H1 (cell line): ENCODE data around the gene CAPN2. TPM values are rescaled to one million over a fixed set of nuclear protein-coding genes. Genes with fewer than 3 reads are reported as not detected.

ENCODE experiments used
- CTCF ChIA-PET: fragments of 300-600 bp; sonication (Branson Sonifier 250); formaldehyde crosslinking; loops from one replicate; lab custom pipeline; 2021; ENCODE audit not compliant: partially characterized antibody; lab: Charles Lee
- POLR2A ChIA-PET: fragments of 300-600 bp; sonication (Branson Sonifier 250); formaldehyde crosslinking; loops from one replicate; lab custom pipeline; 2021; ENCODE audit warnings: inconsistent platforms; ENCODE audit not compliant: partially characterized antibody; lab: Charles Lee
- DNase-seq, 2 experiments: peaks; one replicate each; pipeline versions ENCODE4 v3.0.0 to v3.0.0-alpha.2; 2010 to 2022; ENCODE audit warnings: low spot score in 2 of 2, low read depth in 1 of 2, mixed read lengths in 1 of 2
- FAIRE-seq: peaks from 2 replicates; lab custom pipeline; 2011; peaks lifted over from hg19 to GRCh38; lab: Jason Lieb, UNC
- H2AFZ ChIP-seq: 2 replicates; pipeline ENCODE4 v1.8.1; 2012; ENCODE audit warnings: low read length, inconsistent platforms
- H2AK5ac ChIP-seq: 2 replicates; pipeline ENCODE4 v1.6.1; 2013; ENCODE audit warnings: low read depth, low read length
- H2BK120ac ChIP-seq: replicated peaks from 2 replicates; pipeline ENCODE3; 2013; ENCODE audit warnings: low read depth, low read length, inconsistent platforms
- H2BK12ac ChIP-seq: 2 replicates; pipeline ENCODE4 v1.6.1; 2013; ENCODE audit warnings: low read depth, low read length
- H2BK15ac ChIP-seq: 2 replicates; pipeline ENCODE4 v1.6.1; 2013; ENCODE audit warnings: low read length
- H2BK20ac ChIP-seq: 2 replicates; pipeline ENCODE4 v1.6.1; 2013; ENCODE audit warnings: low read length
- H2BK5ac ChIP-seq: 2 replicates; pipeline ENCODE4 v1.6.1; 2013; ENCODE audit warnings: low read depth, low read length
- H3K14ac ChIP-seq: 2 replicates; pipeline ENCODE4 v1.6.1; 2013; ENCODE audit warnings: inconsistent platforms; ENCODE audit not compliant: insufficient read length
- H3K18ac ChIP-seq: 2 replicates; pipeline ENCODE4 v1.6.1; 2013; ENCODE audit warnings: low read length; ENCODE audit errors: extremely low read depth
- H3K23ac ChIP-seq: 2 replicates; pipeline ENCODE4 v1.6.1; 2013; ENCODE audit warnings: inconsistent platforms; ENCODE audit not compliant: insufficient read length
- H3K23me2 ChIP-seq: 2 replicates; pipeline ENCODE4 v1.6.1; 2013; ENCODE audit warnings: low read depth, low read length
- H3K27ac ChIP-seq: 2 replicates; pipeline ENCODE4 v1.6.1; 2011; ENCODE audit warnings: low read depth, low read length, inconsistent platforms
- H3K27me3 ChIP-seq, 4 experiments: replicated peaks in 1 of 4; 1 replicate in 1 of 4; 2 replicates in 3 of 4; pipeline versions ENCODE4 v1.6.1 to v1.8.1; 2011 to 2013; ENCODE audit warnings: low read length in 3 of 4, mild to moderate bottlenecking in 3 of 4, inconsistent platforms in 2 of 4, mixed read lengths in 2 of 4, moderate library complexity in 1 of 4; ENCODE audit not compliant: control insufficient read depth in 3 of 4, insufficient read depth in 3 of 4; ENCODE audit errors: extremely low read depth in 1 of 4
- H3K36me3 ChIP-seq, 4 experiments: 2 replicates each; pipeline versions ENCODE4 v1.6.1 to v1.8.1; 2011 to 2013; ENCODE audit warnings: mild to moderate bottlenecking in 4 of 4, low read length in 3 of 4, moderate library complexity in 2 of 4, control low read depth in 1 of 4, inconsistent platforms in 1 of 4; ENCODE audit not compliant: insufficient read depth in 4 of 4, control insufficient read depth in 2 of 4
- H3K4ac ChIP-seq: replicated peaks from 2 replicates; pipeline ENCODE3; 2013; ENCODE audit warnings: low read length, low read depth, mixed read lengths, inconsistent platforms; ENCODE audit not compliant: insufficient read length
- H3K4me1 ChIP-seq, 4 experiments: replicated peaks in 1 of 4; 1 replicate in 1 of 4; 2 replicates in 3 of 4; pipeline versions ENCODE4 v1.6.1 to v1.8.1; 2011 to 2013; ENCODE audit warnings: low read length in 3 of 4, inconsistent platforms in 2 of 4, mixed read lengths in 1 of 4; ENCODE audit not compliant: insufficient read depth in 4 of 4, control insufficient read depth in 3 of 4
- H3K4me2 ChIP-seq, 2 experiments: 2 replicates each; pipeline versions ENCODE4 v1.6.1 to v1.8.1; 2011 to 2013; ENCODE audit warnings: low read depth in 2 of 2, low read length in 2 of 2, control low read depth in 1 of 2, inconsistent platforms in 1 of 2, mild to moderate bottlenecking in 1 of 2; ENCODE audit not compliant: insufficient read depth in 1 of 2
- H3K4me3 ChIP-seq, 4 experiments: fragments of 200-600, 300-600 bp in 1 of 4; sonication (generic), shearing (Covaris generic), sonication (Bioruptor Twin) in 1 of 4; 2 replicates each; pipeline versions ENCODE4 v1.5.1 to v1.8.1; 2011 to 2016; ENCODE audit warnings: low read length in 4 of 4, low read depth in 3 of 4, control low read depth in 2 of 4, inconsistent platforms in 2 of 4, mild to moderate bottlenecking in 2 of 4, mixed read lengths in 1 of 4, moderate library complexity in 1 of 4; ENCODE audit not compliant: insufficient read depth in 2 of 4; ENCODE audit errors: extremely low read depth in 1 of 4
- H3K56ac ChIP-seq: replicated peaks from 2 replicates; pipeline ENCODE3; 2013; ENCODE audit warnings: low read depth, mild to moderate bottlenecking, mixed read lengths, low read length, inconsistent platforms; ENCODE audit not compliant: insufficient read length
- H3K79me1 ChIP-seq: 2 replicates; pipeline ENCODE4 v1.6.1; 2013; ENCODE audit warnings: low read depth, low read length, control low read depth
- H3K79me2 ChIP-seq, 2 experiments: 2 replicates each; pipeline versions ENCODE4 v1.6.1 to v1.8.1; 2012 to 2013; ENCODE audit warnings: low read length in 2 of 2, mild to moderate bottlenecking in 2 of 2, inconsistent platforms in 1 of 2; ENCODE audit not compliant: insufficient read depth in 2 of 2, control insufficient read depth in 1 of 2
- H3K9ac ChIP-seq, 4 experiments: replicated peaks in 1 of 4; 1 replicate in 1 of 4; 2 replicates in 3 of 4; pipeline versions ENCODE4 v1.6.1 to v1.8.1; 2011 to 2013; ENCODE audit warnings: low read depth in 3 of 4, low read length in 3 of 4, control low read depth in 2 of 4, mild to moderate bottlenecking in 2 of 4, moderate library complexity in 2 of 4, inconsistent platforms in 1 of 4; ENCODE audit errors: extremely low read depth in 1 of 4
- H3K9me3 ChIP-seq, 2 experiments: 2 replicates each; pipeline versions ENCODE4 v1.6.1 to v1.8.1; 2012 to 2013; ENCODE audit warnings: mild to moderate bottlenecking in 2 of 2, moderate library complexity in 2 of 2, control low read depth in 1 of 2, inconsistent platforms in 1 of 2, low read depth in 1 of 2, low read length in 1 of 2, mixed read lengths in 1 of 2; ENCODE audit not compliant: insufficient read depth in 2 of 2
- H4K20me1 ChIP-seq, 2 experiments: replicated peaks in 1 of 2; 2 replicates each; pipeline versions ENCODE3 to v1.8.1; 2011 to 2013; ENCODE audit warnings: inconsistent platforms in 2 of 2, low read length in 2 of 2, mild to moderate bottlenecking in 1 of 2; ENCODE audit not compliant: insufficient read depth in 2 of 2, control insufficient read depth in 1 of 2
- H4K5ac ChIP-seq: 2 replicates; pipeline ENCODE4 v1.6.1; 2013; ENCODE audit warnings: low read length, low read depth, mixed read lengths, inconsistent platforms; ENCODE audit not compliant: insufficient read length
- H4K8ac ChIP-seq: 2 replicates; pipeline ENCODE4 v1.8.0; 2013; ENCODE audit warnings: mild to moderate bottlenecking, moderate library complexity, low read length, inconsistent platforms; ENCODE audit not compliant: insufficient read depth; ENCODE audit errors: extremely low read depth
- H4K91ac ChIP-seq: replicated peaks from 2 replicates; pipeline ENCODE3; 2013; ENCODE audit warnings: low read length, mixed read lengths, inconsistent platforms; ENCODE audit not compliant: insufficient read length
- BCL11A ChIP-seq, 2 experiments: IDR thresholded peaks; one replicate each; pipeline ENCODE4 v1.6.1; 2011; ENCODE audit warnings: low read depth in 2 of 2, low read length in 2 of 2, mild to moderate bottlenecking in 2 of 2
- BRCA1 ChIP-seq: IDR thresholded peaks from 2 replicates; pipeline ENCODE4 v1.6.1; 2012; ENCODE audit warnings: low read depth, low read length, improper control_type of control experiment
- CBX8 ChIP-seq: fragments of 300-800, 300-1000 bp; sonication (generic); IDR thresholded peaks from 2 replicates; pipeline ENCODE4 v1.7.1; 2016; ENCODE audit warnings: low read depth, low read length, borderline replicate concordance
- CREB1 ChIP-seq: IDR thresholded peaks from 2 replicates; pipeline ENCODE4 v1.6.1; 2012; ENCODE audit warnings: inconsistent platforms
- JUND ChIP-seq: IDR thresholded peaks from 2 replicates; pipeline ENCODE4 v1.6.1; 2011; ENCODE audit warnings: mild to moderate bottlenecking, improper control_type of control experiment, low read length
- KDM5A ChIP-seq: fragments of 200-600 bp; IDR thresholded peaks from 2 replicates; pipeline ENCODE4 v1.7.1; 2012; ENCODE audit warnings: mild to moderate bottlenecking, low read length, inconsistent platforms, mixed read lengths
- NRF1 ChIP-seq: IDR thresholded peaks from 2 replicates; pipeline ENCODE4 v1.6.1; 2011; ENCODE audit warnings: mild to moderate bottlenecking, low read depth, low read length, improper control_type of control experiment
- POLR2AphosphoS5 ChIP-seq: IDR thresholded peaks from 2 replicates; pipeline ENCODE4 v1.6.1; 2011; ENCODE audit warnings: low read depth, low read length
- RAD21 ChIP-seq, 2 experiments: IDR thresholded peaks in 1 of 2; conservative IDR thresholded peaks in 1 of 2; 2 replicates each; pipeline ENCODE4 v1.6.1; 2011; ENCODE audit warnings: low read depth in 2 of 2, low read length in 2 of 2, improper control_type of control experiment in 1 of 2, inconsistent platforms in 1 of 2, mild to moderate bottlenecking in 1 of 2, moderate library complexity in 1 of 2
- RFX5 ChIP-seq: IDR thresholded peaks from 2 replicates; pipeline ENCODE4 v1.6.1; 2011; ENCODE audit warnings: low read depth, low read length, improper control_type of control experiment, borderline replicate concordance
- SIX5 ChIP-seq: IDR thresholded peaks from 2 replicates; pipeline ENCODE4 v1.6.1; 2011; ENCODE audit warnings: mild to moderate bottlenecking, low read depth, low read length
- SP4 ChIP-seq: IDR thresholded peaks from 2 replicates; pipeline ENCODE4 v1.6.1; 2012; ENCODE audit warnings: low read length, inconsistent platforms
- SUZ12 ChIP-seq: fragments of 200-600 bp; sonication (generic); IDR thresholded peaks from 2 replicates; pipeline ENCODE4 v1.6.1; 2012; ENCODE audit warnings: mild to moderate bottlenecking, inconsistent platforms, low read length, moderate library complexity, mixed read lengths
- TAF7 ChIP-seq: optimal IDR thresholded peaks from 2 replicates; pipeline ENCODE3; 2011; ENCODE audit warnings: low read depth, mild to moderate bottlenecking, inconsistent platforms, low read length, moderate library complexity, borderline replicate concordance
- WGBS, 2 experiments: shearing (Covaris generic) in 1 of 2; methylation state at CpG; one replicate each; pipeline versions ENCODE4 v1.1.6 to v1.1.7; 2013 to 2015; ENCODE audit warnings: low lambda C conversion rate in 2 of 2, mixed read lengths in 2 of 2, inconsistent platforms in 1 of 2, low coverage in 1 of 2, missing lambda C conversion rate in 1 of 2; ENCODE audit not compliant: insufficient replicate concordance in 2 of 2, insufficient coverage in 1 of 2, insufficient read length in 1 of 2; ENCODE audit errors: extremely low coverage in 1 of 2, missing lambda C conversion rate in 1 of 2; 5-methylcytosine and 5-hydroxymethylcytosine counted together
- polyA plus RNA-seq, 7 experiments: library from polyadenylated mRNA; depleted of rRNA in 3 of 7; stranded (reverse) in 5 of 7; unstranded in 2 of 7; fragments of >200 nt in 5 of 7; fragments of 200-250 nt in 2 of 7; gene quantifications; 1 replicate in 5 of 7; 2 replicates in 1 of 7; 4 replicates in 1 of 7; pipeline versions ENCODE4 v1.2.1 to v1.2.3, GENCODE V29; 2011 to 2013; ENCODE audit warnings: missing spikeins in 2 of 7, mixed read lengths in 2 of 7
- total RNA-seq: library from RNA; stranded (reverse); fragmentation: NEBNext Ultra II Directional; extraction: Animal tissue kit (Norgen Biotek cat#: 25700); gene quantifications from 2 replicates; pipeline ENCODE4 v1.2.1, GENCODE V29; 2021
- TF ChIP-seq, protein P1 (sequence below): IDR thresholded peaks from 2 replicates; pipeline ENCODE4 v1.6.1; 2012; ENCODE audit warnings: inconsistent platforms

Gene CAPN2
- total and polyA plus RNA-seq, 2 of the 8 experiments (the other 6 are each of a cell fraction or from before 2014, with no cell fraction given), result 9.2 to 10.3 TPM

DNA sequence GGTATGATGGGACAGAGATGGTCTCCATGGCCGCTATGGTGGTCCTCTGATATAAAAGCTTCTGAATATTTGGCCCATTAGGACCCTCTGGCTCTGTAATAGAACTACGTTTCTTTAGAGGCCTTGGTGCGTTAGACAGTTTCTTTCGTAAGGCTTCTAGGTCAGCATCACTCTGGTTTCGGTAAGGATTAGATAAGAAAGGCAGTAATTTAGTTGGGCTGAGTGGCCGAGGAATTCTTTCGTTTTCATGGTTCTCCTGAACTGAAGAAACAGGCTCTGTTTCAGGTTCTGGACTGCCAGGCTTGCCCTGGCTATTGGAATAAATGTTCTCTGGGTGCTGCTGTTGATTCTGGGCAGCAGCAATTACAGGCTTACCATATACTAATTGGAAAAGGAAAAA, 83.9 kb downstream of the CAPN2 start:
- Histone ChIP-seq H3K36me3 (peaks cover 11 to 65% (median 35%) of the 10 kb centered on the region in 4 experiments; a peak in 7 of 8 replicates), H3K4me3 (no peak overlapping the region), H2AFZ (no peak overlapping the region), H4K5ac (no peak overlapping the region), H3K9me3 (no peaks in the 10 kb centered on the region), H3K9ac (no peak overlapping the region), H3K18ac (no peak overlapping the region), H3K4me2 (no peak overlapping the region), H3K27ac (no peak overlapping the region), H2BK5ac (no peak overlapping the region), H3K23me2 (no peaks in the 10 kb centered on the region), H3K4ac (no peak overlapping the region), H3K14ac (no peak overlapping the region), H3K79me2 (no peaks in the 10 kb centered on the region), H2BK12ac (no peak overlapping the region), H2BK120ac (no peak overlapping the region), H4K91ac (no peak overlapping the region), H3K23ac (no peak overlapping the region), H3K79me1 (no peaks in the 10 kb centered on the region), H3K56ac (no peak overlapping the region), H3K27me3 (no peaks in the 10 kb centered on the region), H2BK20ac (no peak overlapping the region), H2AK5ac (no peak overlapping the region), H4K8ac (no peak overlapping the region), H4K20me1 (peaks cover 0 to 1% of the 10 kb centered on the region in 2 experiments), H3K4me1 (no peaks in the 10 kb centered on the region), H2BK15ac (no peak overlapping the region)
- 97% methylated on average over 7 of the region's 7 CpGs; no CpG with 5 or more reads in 1 of the 2 experiments for WGBS, 2 experiments
- ChIA-PET POLR2A (interaction anchor here (0.6 kb wide), 1 partner anchor 288 kb away, joined by 3 read pairs; no protein-coding TSS in a partner anchor), CTCF (interaction anchor here (1.5 kb wide), 1 partner anchor 36 kb away, joined by 4 read pairs; no protein-coding TSS in a partner anchor)
- DNase-seq, result no peak
- FAIRE-seq, result no peak
- no peak for TF ChIP-seq SIX5
- TF ChIP-seq SP4, result no peak
- TF ChIP-seq KDM5A, result no peak
- TF ChIP-seq, protein P1, sequence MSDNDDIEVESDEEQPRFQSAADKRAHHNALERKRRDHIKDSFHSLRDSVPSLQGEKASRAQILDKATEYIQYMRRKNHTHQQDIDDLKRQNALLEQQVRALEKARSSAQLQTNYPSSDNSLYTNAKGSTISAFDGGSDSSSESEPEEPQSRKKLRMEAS, result no peak
- no peak for TF ChIP-seq BCL11A (IDR thresholded peaks at IDR 0.05; ENCODE audit: low read depth in 2 of 2, low read length in 2 of 2)
- TF ChIP-seq CREB1, result no peak
- no peak for TF ChIP-seq TAF7
- TF ChIP-seq RFX5, result no peak
- TF ChIP-seq JUND, result no peak
- no peak for TF ChIP-seq RAD21 (IDR thresholded peaks at IDR 0.05 in 1 of 2, conservative IDR thresholded peaks at IDR 0.05 in 1 of 2; ENCODE audit: low read depth in 2 of 2, low read length in 2 of 2)
- TF ChIP-seq POLR2AphosphoS5, result no peak
- TF ChIP-seq NRF1, result no peak
- no peak for TF ChIP-seq SUZ12
- TF ChIP-seq CBX8, result no peak
- no peak for TF ChIP-seq BRCA1
